Lower leg skin (tissue), 4 donors: ENCODE measurements around the gene CAT. TPM values are rescaled to one million over a fixed set of nuclear protein-coding genes. Genes with fewer than 3 reads are reported as not detected.

Experiments
- DNase-seq, 2 donors: peaks; one replicate each; pipeline ENCODE4 v3.0.0-alpha.2; 2019; ENCODE audit warnings: low spot score in 2 of 2
- H3K4me3 ChIP-seq: fragments of 200-600 bp; sonication (generic); 2 replicates; pipeline ENCODE4 v1.5.1; 2017; ENCODE audit warnings: mild to moderate bottlenecking, low read depth; ENCODE audit not compliant: poor library complexity, severe bottlenecking
- POLR2A ChIP-seq, 2 donors: fragments of 450-650 bp; IDR thresholded peaks; one replicate each; pipeline ENCODE4 v1.6.1; 2016 to 2017; ENCODE audit warnings: antibody characterized with exemption in 2 of 2, mild to moderate bottlenecking in 1 of 2, moderate library complexity in 1 of 2
- WGBS, 2 donors: methylation state at CpG; one replicate each; pipeline ENCODE4 v1.1.5; 2018; 5-methylcytosine and 5-hydroxymethylcytosine counted together
- intact Hi-C: fragments of 100-400 bp; cut with DNase I; formaldehyde crosslinking; loops from one replicate; pipeline ENCODE4 v1.15.0; 2023; ENCODE audit warnings: low total_unique reads
- total RNA-seq, 4 donors: library from RNA; depleted of rRNA; stranded (reverse); fragments of >200 nt; gene quantifications; one replicate each; pipeline ENCODE4 v1.1.0, GENCODE V29; 2016
- TF ChIP-seq, protein P1 (sequence below), 3 donors: fragments of 450-650 bp; IDR thresholded peaks; one replicate each; pipeline ENCODE4 v1.5.1; 2016; ENCODE audit warnings: antibody characterized with exemption in 3 of 3, mild to moderate bottlenecking in 3 of 3, moderate library complexity in 2 of 3

The CAT gene
- total RNA-seq, 4 donors from 2014 or later = 152 to 260 (median 186) TPM

DNA sequence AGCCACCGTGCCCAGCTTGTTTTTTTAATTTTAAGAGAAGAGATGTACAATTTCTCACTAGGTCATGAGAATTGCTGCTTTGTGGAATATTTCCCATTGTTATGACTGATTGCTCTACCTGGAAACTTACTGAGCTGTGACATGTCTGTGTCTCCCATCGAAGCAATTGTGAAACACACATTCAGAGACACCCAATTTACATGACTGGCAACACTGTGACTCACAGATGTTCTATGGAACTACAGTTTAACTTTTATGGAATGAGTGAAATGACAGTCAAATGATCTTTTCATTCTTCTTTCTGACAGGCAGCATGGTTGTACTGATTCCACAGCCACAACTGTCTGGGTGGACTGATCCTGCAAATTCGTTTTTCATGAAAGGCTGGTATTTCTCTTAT is 42.6 kb downstream of the CAT start:
- WGBS, 2 donors = 60 to 78% methylated on average over 3 of the region's 3 CpGs
- H3K4me3 ChIP-seq = no peak overlapping the region
- TF ChIP-seq, protein P1, sequence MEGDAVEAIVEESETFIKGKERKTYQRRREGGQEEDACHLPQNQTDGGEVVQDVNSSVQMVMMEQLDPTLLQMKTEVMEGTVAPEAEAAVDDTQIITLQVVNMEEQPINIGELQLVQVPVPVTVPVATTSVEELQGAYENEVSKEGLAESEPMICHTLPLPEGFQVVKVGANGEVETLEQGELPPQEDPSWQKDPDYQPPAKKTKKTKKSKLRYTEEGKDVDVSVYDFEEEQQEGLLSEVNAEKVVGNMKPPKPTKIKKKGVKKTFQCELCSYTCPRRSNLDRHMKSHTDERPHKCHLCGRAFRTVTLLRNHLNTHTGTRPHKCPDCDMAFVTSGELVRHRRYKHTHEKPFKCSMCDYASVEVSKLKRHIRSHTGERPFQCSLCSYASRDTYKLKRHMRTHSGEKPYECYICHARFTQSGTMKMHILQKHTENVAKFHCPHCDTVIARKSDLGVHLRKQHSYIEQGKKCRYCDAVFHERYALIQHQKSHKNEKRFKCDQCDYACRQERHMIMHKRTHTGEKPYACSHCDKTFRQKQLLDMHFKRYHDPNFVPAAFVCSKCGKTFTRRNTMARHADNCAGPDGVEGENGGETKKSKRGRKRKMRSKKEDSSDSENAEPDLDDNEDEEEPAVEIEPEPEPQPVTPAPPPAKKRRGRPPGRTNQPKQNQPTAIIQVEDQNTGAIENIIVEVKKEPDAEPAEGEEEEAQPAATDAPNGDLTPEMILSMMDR (IDR thresholded peaks at IDR 0.05) = no peak
- no peak for TF ChIP-seq POLR2A (IDR thresholded peaks at IDR 0.05)
- intact Hi-C loops = no loop called here
- no peak for DNase-seq

DNA sequence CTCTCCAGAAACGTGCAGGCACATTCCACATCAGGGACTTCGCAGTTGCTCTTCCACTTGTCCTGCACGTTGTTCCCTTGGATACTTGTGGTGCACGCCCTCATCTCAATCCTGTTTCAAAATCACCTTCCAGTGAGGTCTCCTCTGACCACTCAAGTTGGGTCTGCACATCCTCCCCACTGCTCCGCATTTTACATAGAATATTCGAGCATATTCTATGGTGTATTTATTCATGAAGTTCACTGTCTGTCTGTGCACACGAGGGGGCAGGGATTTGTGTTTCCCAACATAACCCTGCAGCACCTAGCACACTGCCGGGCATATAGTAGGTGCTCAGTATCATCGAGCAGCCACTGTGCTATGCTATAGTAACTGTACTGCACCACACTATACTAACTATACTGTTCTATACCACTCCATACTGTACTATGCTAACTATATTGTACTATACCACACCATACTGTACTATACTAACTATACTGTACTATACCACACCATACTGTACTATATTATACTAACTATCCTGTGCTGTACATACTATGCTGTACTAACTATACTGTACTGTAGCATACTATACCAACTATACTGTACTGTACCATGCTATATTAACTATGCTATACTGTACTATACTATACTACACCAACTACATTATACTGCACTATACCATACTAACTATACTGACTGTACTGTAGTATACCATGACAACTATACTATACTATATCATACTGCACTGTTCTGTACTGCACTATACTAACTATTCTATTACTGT is 44.6 kb downstream of the CAT start:
- no peak for DNase-seq
- no peak for TF ChIP-seq POLR2A (IDR thresholded peaks at IDR 0.05)
- TF ChIP-seq, protein P1 (IDR thresholded peaks at IDR 0.05) = no peak
- 85 to 91% methylated on average over 9 of the region's 9 CpGs for WGBS, 2 donors
- intact Hi-C loops = no loop called here
- H3K4me3 ChIP-seq = no peak overlapping the region

DNA sequence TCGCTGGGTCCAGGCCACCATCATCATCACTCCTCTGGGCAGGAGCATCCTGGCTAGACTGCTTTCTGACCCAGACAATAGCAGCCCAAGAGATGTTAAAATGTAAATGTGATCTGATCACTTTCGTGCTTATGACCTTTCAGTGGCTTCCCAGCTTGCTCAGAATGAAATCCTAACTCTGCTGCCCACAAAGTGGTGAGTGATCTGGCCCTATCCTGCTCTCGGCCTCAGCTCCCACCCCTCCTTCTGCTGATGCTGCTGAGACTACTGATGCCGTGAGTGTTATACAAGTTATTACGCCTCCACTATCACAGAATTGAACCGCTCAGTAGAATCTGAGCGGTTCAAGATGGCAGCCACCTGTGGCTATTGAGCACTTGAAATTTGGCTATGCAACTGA is 48.7 kb downstream of the CAT start:
- H3K4me3 ChIP-seq = no peak overlapping the region
- no peak for DNase-seq
- no peak for TF ChIP-seq POLR2A (IDR thresholded peaks at IDR 0.05)
- TF ChIP-seq, protein P1 (IDR thresholded peaks at IDR 0.05) = no peak
- intact Hi-C loops = no loop called here
- 87 to 92% methylated on average over 7 of the region's 7 CpGs for WGBS, 2 donors

DNA sequence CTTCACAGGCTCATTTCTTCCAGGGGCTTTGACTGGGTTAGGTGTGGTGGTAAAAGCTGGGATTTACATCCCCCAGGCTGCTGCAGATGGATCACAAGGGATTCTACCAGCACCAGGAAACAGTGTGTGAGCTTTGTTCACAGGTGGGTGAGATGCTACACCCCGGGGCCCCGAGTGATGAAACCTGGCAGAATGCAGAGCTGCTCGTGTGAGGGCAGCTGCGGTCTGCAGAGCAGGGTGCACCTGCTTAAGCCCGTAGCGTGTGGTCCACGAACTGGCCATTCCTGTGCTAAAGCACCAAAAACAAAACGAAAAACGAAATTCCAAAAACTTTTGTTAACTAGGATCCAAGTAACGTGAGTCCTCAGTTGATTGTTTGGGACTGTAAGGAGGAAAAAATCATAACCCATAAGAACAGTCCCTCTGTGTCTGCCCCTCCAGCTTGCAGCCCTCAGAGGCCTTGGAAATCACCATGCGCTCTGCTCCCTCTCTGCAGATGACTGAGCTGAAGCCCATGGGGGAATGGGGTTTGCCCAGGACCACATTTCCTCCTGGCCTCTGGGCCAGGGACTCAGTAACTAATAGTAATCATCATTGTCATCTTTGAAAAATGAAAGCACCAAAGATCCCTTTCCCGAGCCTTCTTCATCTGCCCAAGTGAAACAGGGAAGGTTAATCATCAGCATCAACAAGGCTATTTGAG is 50.3 kb downstream of the CAT start:
- no peak overlapping the region for H3K4me3 ChIP-seq
- DNase-seq = peak in 1 of 2 donors; percentile 63
- TF ChIP-seq POLR2A (IDR thresholded peaks at IDR 0.05) = no peak
- TF ChIP-seq, protein P1 (IDR thresholded peaks at IDR 0.05) = no peak
- WGBS, 2 donors = 90 to 91% methylated on average over 12 of the region's 12 CpGs
- intact Hi-C loops = no loop called here

DNA sequence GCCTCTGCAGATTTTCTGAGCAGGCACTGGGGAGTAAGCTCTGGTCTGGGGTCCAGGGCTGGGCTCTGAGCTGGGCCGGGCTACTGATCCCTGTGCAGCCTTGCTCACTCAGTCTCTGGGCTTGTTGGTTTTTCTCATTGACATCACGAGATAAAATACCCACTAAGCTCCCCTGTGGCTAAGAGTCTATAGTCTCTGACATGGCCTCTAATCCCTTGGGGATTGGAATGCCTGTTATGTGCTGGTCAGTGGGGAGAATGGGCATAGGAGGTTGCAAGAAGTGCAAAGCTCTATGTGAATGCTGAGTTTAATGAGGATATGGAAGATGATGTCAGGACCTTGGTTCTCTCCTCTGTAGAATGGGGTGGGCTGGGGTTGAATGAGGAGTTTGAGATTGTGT is 51.6 kb downstream of the CAT start:
- 79 to 92% methylated on average over 2 of the region's 2 CpGs for WGBS, 2 donors
- intact Hi-C loops = loop anchor here (10.0 kb wide), 2 partner anchors 116 to 316 kb away; no protein-coding TSS in a partner anchor
- no peak for TF ChIP-seq POLR2A (IDR thresholded peaks at IDR 0.05)
- TF ChIP-seq, protein P1 (IDR thresholded peaks at IDR 0.05) = no peak
- H3K4me3 ChIP-seq = no peak overlapping the region
- peak in 1 of 2 donors; percentile 62 for DNase-seq
